Muscle of leg (tissue), 11 donors: ENCODE measurements around the gene RIBC1. TPM values are rescaled to one million over a fixed set of nuclear protein-coding genes. Genes with fewer than 3 reads are reported as not detected.

ENCODE experiments used
- DNase-seq: peaks from one replicate; pipeline ENCODE4 v3.0.0; 2013
- H3K27ac ChIP-seq: one replicate; pipeline ENCODE4 v1.5.1; 2013; ENCODE audit warnings: mild to moderate bottlenecking, low read length, control low read depth
- H3K27me3 ChIP-seq: one replicate; pipeline ENCODE4 v1.6.1; 2013; ENCODE audit warnings: low read length; ENCODE audit not compliant: control insufficient read depth, insufficient read depth
- H3K36me3 ChIP-seq: one replicate; pipeline ENCODE4 v1.6.1; 2013; ENCODE audit warnings: low read length; ENCODE audit not compliant: control insufficient read depth, insufficient read depth
- H3K4me1 ChIP-seq: one replicate; pipeline ENCODE4 v1.6.1; 2013; ENCODE audit warnings: low read length; ENCODE audit not compliant: control insufficient read depth, insufficient read depth
- H3K4me3 ChIP-seq: one replicate; pipeline ENCODE4 v1.5.1; 2013; ENCODE audit warnings: low read length, control low read depth
- H3K9me3 ChIP-seq: replicated peaks from 2 replicates; pipeline ENCODE4 v1.6.1; 2013; ENCODE audit warnings: low read depth, low read length; ENCODE audit not compliant: control insufficient read depth
- WGBS: methylation state at CpG from one replicate; pipeline ENCODE4 v1.1.5; 2013; ENCODE audit warnings: missing lambda C conversion rate; ENCODE audit not compliant: insufficient coverage; 5-methylcytosine and 5-hydroxymethylcytosine counted together
- polyA plus RNA-seq, 8 donors: library from polyadenylated mRNA; unstranded; fragments of 120-200 nt; gene quantifications; one replicate each; pipeline versions ENCODE4 v1.2.1 to v1.2.3, GENCODE V29; 2013; ENCODE audit warnings: inconsistent platforms in 1 of 8, low replicate concordance in 1 of 8; ENCODE audit not compliant: insufficient read length in 8 of 8, insufficient read depth in 1 of 8
- total RNA-seq: library from RNA; stranded (reverse); fragments of 120-200 nt; gene quantifications from one replicate; pipeline ENCODE4 v1.2.4, GENCODE V29; 2013

RIBC1 gene
- total and polyA plus RNA-seq, 9 donors, result 0.31 to 0.99 (median 0.54) TPM

DNA sequence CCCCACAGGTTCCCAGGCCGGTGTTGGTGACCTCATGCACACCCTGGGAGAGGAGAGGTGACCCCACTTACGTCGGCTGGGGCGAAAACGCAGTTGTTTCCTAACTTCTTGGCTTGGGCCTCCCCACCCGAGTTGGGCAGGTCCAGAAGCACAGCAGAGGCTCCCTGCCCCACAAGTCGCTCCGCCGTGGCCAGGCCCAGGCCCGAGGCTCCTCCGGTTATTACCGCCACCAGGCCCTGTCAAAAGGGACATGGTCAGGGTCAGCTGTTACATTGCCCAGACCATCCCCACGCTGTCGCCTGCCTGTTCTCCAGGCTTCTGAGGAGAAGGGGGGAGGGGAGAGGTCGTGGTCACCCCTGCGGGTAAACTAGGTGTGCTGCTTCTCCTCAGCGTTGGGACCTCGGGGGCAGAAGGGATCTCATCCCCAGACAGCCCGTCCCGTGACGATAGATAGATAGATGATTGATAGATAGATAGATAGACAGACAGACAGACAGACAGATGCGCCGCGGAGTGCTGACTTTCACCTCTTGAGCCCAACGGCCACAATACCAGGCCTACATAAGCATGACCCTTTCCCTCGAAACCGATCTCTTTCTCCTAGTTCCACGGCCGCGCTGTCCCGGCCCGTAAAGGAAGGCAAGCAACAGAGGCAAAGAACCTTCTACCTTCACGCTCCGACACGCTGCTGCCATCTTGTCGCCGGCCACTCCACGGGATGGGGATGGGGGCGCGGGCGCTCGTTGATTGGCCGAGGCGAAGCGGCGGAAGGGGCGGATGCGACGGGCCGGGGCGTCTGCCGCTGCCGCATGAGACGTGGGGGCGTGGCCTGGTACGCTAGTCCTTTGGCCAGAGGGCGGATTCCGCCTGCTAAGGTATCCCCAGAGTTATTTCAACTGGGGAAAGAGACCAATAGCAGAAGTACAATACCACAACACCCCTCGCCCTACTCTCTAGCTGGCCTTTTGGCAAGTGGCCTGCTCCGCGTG is 11.3 kb downstream of the RIBC1 start, which contains the start of gene HSD17B10:
Gene HSD17B10 (minus strand): TSS at position 720 of the 989 bp plus-strand sequence. CDS start 25 bp downstream, at position 695.
- H3K36me3 ChIP-seq, result peaks cover 21% of the 10 kb centered on the region
- H3K27ac ChIP-seq, result peak within 1 kb of the TSS; percentile 69
- H3K9me3 ChIP-seq, result no peaks in the 10 kb centered on the region
- peak; percentile 89 for DNase-seq
- H3K4me1 ChIP-seq, result peaks cover 9% of the 10 kb centered on the region
- 23% methylated on average over 48 of the region's 61 CpGs for WGBS
- H3K27me3 ChIP-seq, result peaks cover 57% of the 10 kb centered on the region
- H3K4me3 ChIP-seq, result peak within 1 kb of the TSS; percentile 75

DNA sequence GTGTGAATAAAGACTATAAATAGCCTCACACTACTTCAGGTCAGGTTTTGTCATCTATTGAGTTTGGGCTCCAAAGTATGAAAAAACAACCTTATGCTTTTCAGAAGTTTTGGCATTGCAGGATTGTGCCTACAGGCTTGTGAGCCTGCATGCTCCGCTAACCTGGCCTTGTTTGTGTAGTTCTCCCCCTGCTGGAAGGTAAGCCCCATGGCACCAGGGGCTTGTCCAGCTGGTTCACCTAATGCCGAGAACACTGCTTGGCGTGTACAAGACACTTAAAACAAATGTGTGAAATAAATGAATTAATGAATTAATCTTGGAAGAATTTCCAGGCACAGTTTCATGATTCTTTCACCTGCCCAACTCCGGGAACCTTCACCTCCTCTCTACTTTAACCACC is 13.3 kb downstream of the RIBC1 start:
- Histone ChIP-seq H3K27ac (no peak overlapping the region), H3K36me3 (peaks cover 14% of the 10 kb centered on the region), H3K4me1 (peaks cover 17% of the 10 kb centered on the region), H3K9me3 (no peaks in the 10 kb centered on the region), H3K27me3 (peaks cover 64% of the 10 kb centered on the region), H3K4me3 (no peak overlapping the region)
- peak; percentile 70 for DNase-seq
- 0% methylated on average over 1 of the region's 4 CpGs for WGBS

DNA sequence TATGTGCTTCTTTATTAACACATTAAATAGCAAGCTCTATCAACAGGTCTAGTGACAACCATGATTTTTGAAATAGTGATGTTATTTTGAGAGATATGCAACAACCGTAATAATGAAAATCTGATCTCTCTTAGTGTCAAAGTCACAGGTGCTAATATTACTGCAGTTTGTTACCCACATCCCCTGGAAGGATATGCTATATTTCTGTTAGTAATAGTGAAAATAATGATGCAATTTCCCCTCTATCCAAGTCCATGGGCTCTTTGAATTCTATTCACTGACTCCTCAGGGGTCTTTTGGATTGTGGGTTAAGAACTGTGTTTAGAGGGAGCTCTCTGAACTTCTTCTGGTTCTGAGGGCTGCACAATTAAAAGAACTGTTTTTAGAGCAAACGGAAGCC is 14.5 kb downstream of the RIBC1 start:
- Histone ChIP-seq H3K4me3 (no peak overlapping the region), H3K9me3 (no peaks in the 10 kb centered on the region), H3K27ac (no peak overlapping the region), H3K36me3 (peaks cover 2% of the 10 kb centered on the region), H3K27me3 (peaks cover 65% of the 10 kb centered on the region), H3K4me1 (peaks cover 27% of the 10 kb centered on the region)
- 69% methylated on average over 1 of the region's 2 CpGs for WGBS
- no peak for DNase-seq

- no peaks in the 10 kb centered on the region for H3K9me3 ChIP-seq
- WGBS, result 50% methylated on average over 3 of the region's 5 CpGs
- peaks cover 28% of the 10 kb centered on the region for H3K4me1 ChIP-seq
- no peak for DNase-seq
- peaks cover 66% of the 10 kb centered on the region for H3K27me3 ChIP-seq
- no peak overlapping the region for H3K4me3 ChIP-seq
- H3K36me3 ChIP-seq, result no peaks in the 10 kb centered on the region
- no peak overlapping the region for H3K27ac ChIP-seq
These were observed 15.6 kb downstream of the RIBC1 start for GRCh38 chrX:53438174-53438831.

GRCh38 chrX:53438832-53439230 is 16.2 kb downstream of the RIBC1 start:
- 63% methylated on average over 1 of the region's 1 CpG for WGBS
- peaks cover 23% of the 10 kb centered on the region for H3K4me1 ChIP-seq
- H3K27ac ChIP-seq, result no peak overlapping the region
- H3K9me3 ChIP-seq, result no peaks in the 10 kb centered on the region
- DNase-seq, result no peak
- no peaks in the 10 kb centered on the region for H3K36me3 ChIP-seq
- no peak overlapping the region for H3K4me3 ChIP-seq
- H3K27me3 ChIP-seq, result peaks cover 63% of the 10 kb centered on the region

GRCh38 chrX:53440101-53440500 is 17.4 kb downstream of the RIBC1 start:
- no peak overlapping the region for H3K4me3 ChIP-seq
- H3K4me1 ChIP-seq, result peaks cover 18% of the 10 kb centered on the region
- no peak overlapping the region for H3K27ac ChIP-seq
- WGBS, result no CpG with 5 or more reads among the region's 5 CpGs
- no peaks in the 10 kb centered on the region for H3K9me3 ChIP-seq
- H3K27me3 ChIP-seq, result peaks cover 57% of the 10 kb centered on the region
- no peaks in the 10 kb centered on the region for H3K36me3 ChIP-seq
- no peak for DNase-seq

DNA sequence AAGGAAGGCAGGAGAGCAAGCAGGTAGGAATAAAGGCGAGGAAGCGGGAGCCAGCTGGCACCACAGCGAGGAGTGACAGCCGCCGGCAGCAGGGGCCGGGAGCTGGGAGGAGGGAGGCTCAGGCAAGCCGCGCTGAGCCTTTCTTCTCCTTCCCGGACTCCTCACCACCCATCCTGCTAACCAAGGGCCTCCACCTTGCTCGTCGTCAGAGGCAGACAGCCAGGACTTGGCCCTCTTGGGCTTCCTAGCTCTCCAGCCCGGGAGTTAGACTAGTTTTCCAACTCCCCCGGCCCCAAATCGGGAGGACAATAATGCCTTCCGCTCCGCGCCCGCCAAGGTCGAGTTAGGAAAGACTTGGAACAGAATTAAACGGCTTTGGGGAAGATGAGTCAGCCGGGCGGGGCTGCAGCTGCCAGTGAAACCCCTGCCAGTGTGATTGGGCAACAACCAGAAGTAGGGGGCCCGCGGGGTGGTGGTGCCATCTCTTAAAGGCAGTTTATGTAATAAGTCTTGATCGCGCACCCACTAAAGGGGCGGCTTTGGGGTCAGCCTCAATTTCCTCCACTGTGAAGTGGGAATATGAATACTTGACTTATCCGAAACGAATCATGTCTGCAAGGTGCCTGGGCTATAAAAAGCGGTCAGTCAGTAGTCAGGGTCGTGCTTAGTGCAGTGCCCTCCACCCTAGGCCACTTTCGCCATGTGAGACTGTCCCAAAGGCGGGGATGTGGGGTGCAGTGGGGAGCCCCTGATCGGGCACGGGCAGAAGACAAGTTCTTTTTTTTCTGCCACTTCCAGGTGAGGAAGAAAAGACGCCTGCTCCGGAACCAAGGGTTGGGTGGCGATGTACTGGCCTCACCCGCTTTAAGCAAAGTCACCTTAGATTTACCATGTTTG is 18.2 kb downstream of the RIBC1 start:
- H3K36me3 ChIP-seq, result no peaks in the 10 kb centered on the region
- 27% methylated on average over 33 of the region's 39 CpGs for WGBS
- H3K9me3 ChIP-seq, result no peaks in the 10 kb centered on the region
- peak overlapping the region; percentile 55 for H3K27ac ChIP-seq
- peaks cover 18% of the 10 kb centered on the region for H3K4me1 ChIP-seq
- peak; percentile 41 for DNase-seq
- peak overlapping the region; percentile 32 for H3K4me3 ChIP-seq
- H3K27me3 ChIP-seq, result peaks cover 59% of the 10 kb centered on the region

GRCh38 chrX:53441531-53442321 is 19.1 kb downstream of the RIBC1 start:
- no peaks in the 10 kb centered on the region for H3K9me3 ChIP-seq
- peaks cover 64% of the 10 kb centered on the region for H3K27me3 ChIP-seq
- no peak overlapping the region for H3K27ac ChIP-seq
- peak overlapping the region; percentile 32 for H3K4me3 ChIP-seq
- 15% methylated on average over 30 of the region's 44 CpGs for WGBS
- peaks cover 18% of the 10 kb centered on the region for H3K4me1 ChIP-seq
- H3K36me3 ChIP-seq, result no peaks in the 10 kb centered on the region
- peak; percentile 63 for DNase-seq

- Histone ChIP-seq H3K4me1 (peaks cover 18% of the 10 kb centered on the region), H3K27ac (no peak overlapping the region), H3K36me3 (no peaks in the 10 kb centered on the region), H3K9me3 (no peaks in the 10 kb centered on the region), H3K4me3 (no peak overlapping the region), H3K27me3 (peaks cover 68% of the 10 kb centered on the region)
- no CpG with 5 or more reads among the region's 1 CpG for WGBS
- no peak for DNase-seq
These were observed 19.6 kb downstream of the RIBC1 start for GRCh38 chrX:53442322-53442631.
